ENCODE results near the gene IQCF5.
"Not testable (repeated sequence)": the region's sequence is repeated elsewhere in the genome, so short reads cannot be mapped to it uniquely, and the experiment has no call there.

Gene IQCF5

GRCh38 chr3:51862886-51863285 lies 12.5 kb downstream of the IQCF5 start:
- no peak for DNase-seq

GRCh38 chr3:51860703-51861665 lies 14.4 kb downstream of the IQCF5 start, which contains the start of gene IQCF2:
TSS of gene IQCF2 (plus strand) at chr3:51861615. CDS start at chr3:51861667, 52 bp downstream.
- DNase-seq, result no peak

- not testable (repeated sequence) for DNase-seq
Measured at GRCh38 chr3:51855411-51855810, 20.0 kb downstream of the IQCF5 start.

- DNase-seq, result no peak
Measured at GRCh38 chr3:51845129-51845528, 30.3 kb downstream of the IQCF5 start.

GRCh38 chr3:51836606-51837005 lies 38.8 kb downstream of the IQCF5 start:
- no peak for DNase-seq

GRCh38 chr3:51830836-51831385 lies 44.5 kb downstream of the IQCF5 start:
- no peak for DNase-seq

- no peak for DNase-seq
Measured at GRCh38 chr3:51830345-51830744, 45.1 kb downstream of the IQCF5 start.

GRCh38 chr3:51828297-51828696 lies 47.1 kb downstream of the IQCF5 start:
- no peak for DNase-seq
